Mammary epithelial cell (primary cell): ENCODE results near the gene GRM5.

Experiments
- EZH2 ChIP-seq: IDR thresholded peaks from 2 replicates; pipeline ENCODE4 v1.6.1; 2012; ENCODE audit warnings: low read length, inconsistent platforms, borderline replicate concordance
- TF ChIP-seq, protein P1 (sequence below), 2 donors: IDR thresholded peaks in 1 of 2; conservative IDR thresholded peaks in 1 of 2; 2 replicates each; pipeline ENCODE4 v1.5.1; 2011 to 2012; ENCODE audit warnings: inconsistent platforms in 2 of 2, low read length in 2 of 2, mild to moderate bottlenecking in 2 of 2, control low read depth in 1 of 2, low read depth in 1 of 2; ENCODE audit not compliant: insufficient read depth in 1 of 2; ENCODE audit errors: extremely low read depth in 1 of 2

DNA sequence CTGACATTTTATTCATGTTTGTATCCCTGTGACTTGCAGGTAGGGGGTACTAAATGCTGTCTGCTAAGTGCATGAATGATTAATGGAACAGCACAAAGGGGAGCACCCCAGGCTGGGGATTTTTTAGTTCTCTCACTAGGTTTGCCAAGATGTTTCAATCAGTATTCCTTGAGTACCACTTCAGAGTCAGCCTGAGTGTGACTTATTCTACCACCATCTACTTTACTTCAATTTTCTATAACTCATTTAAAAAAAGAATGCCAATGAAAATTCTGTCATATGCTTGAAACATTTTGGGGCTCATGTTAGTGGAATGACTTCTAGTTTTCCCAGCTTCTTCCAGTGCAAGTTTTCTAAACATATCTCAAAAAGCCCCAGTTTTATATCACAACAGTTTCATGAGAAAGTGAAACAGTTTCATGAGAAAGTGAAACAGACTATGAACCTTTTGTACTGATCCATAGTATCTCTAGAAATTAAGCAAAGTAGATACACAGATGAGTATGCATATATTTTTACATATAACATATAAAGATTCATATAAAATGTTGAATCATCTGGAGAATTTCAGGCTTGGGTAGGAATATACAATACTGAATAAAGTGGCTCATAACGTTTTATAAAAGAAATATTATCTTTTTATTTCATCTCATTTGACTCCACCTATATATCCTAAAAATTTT, 252.4 kb downstream of the GRM5 start:
- TF ChIP-seq, protein P1, sequence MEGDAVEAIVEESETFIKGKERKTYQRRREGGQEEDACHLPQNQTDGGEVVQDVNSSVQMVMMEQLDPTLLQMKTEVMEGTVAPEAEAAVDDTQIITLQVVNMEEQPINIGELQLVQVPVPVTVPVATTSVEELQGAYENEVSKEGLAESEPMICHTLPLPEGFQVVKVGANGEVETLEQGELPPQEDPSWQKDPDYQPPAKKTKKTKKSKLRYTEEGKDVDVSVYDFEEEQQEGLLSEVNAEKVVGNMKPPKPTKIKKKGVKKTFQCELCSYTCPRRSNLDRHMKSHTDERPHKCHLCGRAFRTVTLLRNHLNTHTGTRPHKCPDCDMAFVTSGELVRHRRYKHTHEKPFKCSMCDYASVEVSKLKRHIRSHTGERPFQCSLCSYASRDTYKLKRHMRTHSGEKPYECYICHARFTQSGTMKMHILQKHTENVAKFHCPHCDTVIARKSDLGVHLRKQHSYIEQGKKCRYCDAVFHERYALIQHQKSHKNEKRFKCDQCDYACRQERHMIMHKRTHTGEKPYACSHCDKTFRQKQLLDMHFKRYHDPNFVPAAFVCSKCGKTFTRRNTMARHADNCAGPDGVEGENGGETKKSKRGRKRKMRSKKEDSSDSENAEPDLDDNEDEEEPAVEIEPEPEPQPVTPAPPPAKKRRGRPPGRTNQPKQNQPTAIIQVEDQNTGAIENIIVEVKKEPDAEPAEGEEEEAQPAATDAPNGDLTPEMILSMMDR (conservative IDR thresholded peaks at IDR 0.05 in 1 of 2, IDR thresholded peaks at IDR 0.05 in 1 of 2; ENCODE audit: extremely low read depth in 1 of 2, insufficient read depth in 1 of 2, low read depth in 1 of 2, low read length in 2 of 2): no peak
- TF ChIP-seq EZH2: no peak
